SK-N-SH treated with all-trans-retinoic acid at 6 μM for 48 hours (cell line): ENCODE data around the gene NPB.

Experiments
- ARNTL ChIP-seq: fragments of 450-650 bp; formaldehyde crosslinking; IDR thresholded peaks from 2 replicates; pipeline ENCODE4 v1.5.0; 2020; ENCODE audit warnings: low read depth, mild to moderate bottlenecking, moderate library complexity, borderline replicate concordance
- BACH2 ChIP-seq: fragments of 250-450 bp; sonication (Bioruptor Pico); IDR thresholded peaks from 2 replicates; pipeline ENCODE4 v1.9.0; 2021; ENCODE audit warnings: mild to moderate bottlenecking, borderline replicate concordance
- ISL1 ChIP-seq: fragments of 250-450 bp; sonication (Bioruptor Pico); IDR thresholded peaks from 2 replicates; pipeline ENCODE4 v2.1.2; 2022; ENCODE audit warnings: mild to moderate bottlenecking, moderate library complexity
- RARB ChIP-seq: fragments of 250-450 bp; sonication (Bioruptor Pico); IDR thresholded peaks from 2 replicates; pipeline ENCODE4 v1.8.0; 2021; ENCODE audit warnings: mild to moderate bottlenecking, moderate library complexity
- TOX ChIP-seq: fragments of 250-450 bp; sonication (Bioruptor Pico); IDR thresholded peaks from 2 replicates; pipeline ENCODE4 v1.8.0; 2021; ENCODE audit warnings: mild to moderate bottlenecking, moderate library complexity, borderline replicate concordance
- ZC3H10 ChIP-seq: fragments of 250-450 bp; sonication (Bioruptor Pico); IDR thresholded peaks from 2 replicates; pipeline ENCODE4 v1.5.1; 2021; ENCODE audit warnings: mild to moderate bottlenecking, moderate library complexity
- ZFP3 ChIP-seq: fragments of 250-450 bp; sonication (Bioruptor Pico); IDR thresholded peaks from 2 replicates; pipeline ENCODE4 v1.5.0; 2020; ENCODE audit warnings: mild to moderate bottlenecking, moderate library complexity
- ZNF565 ChIP-seq: fragments of 450-650 bp; formaldehyde crosslinking; conservative IDR thresholded peaks from 2 replicates; pipeline ENCODE4 v1.5.0; 2020; ENCODE audit warnings: low read depth, mild to moderate bottlenecking, moderate library complexity
- TF ChIP-seq, protein P1 (sequence below): fragments of 250-450 bp; sonication (Bioruptor Pico); IDR thresholded peaks from 2 replicates; pipeline ENCODE4 v1.8.0; 2021; ENCODE audit warnings: low read depth, mild to moderate bottlenecking, moderate library complexity, borderline replicate concordance
- TF ChIP-seq, protein P2 (sequence below): fragments of 250-450 bp; sonication (Bioruptor Pico); IDR thresholded peaks from 2 replicates; pipeline ENCODE4 v1.8.0; 2020; ENCODE audit warnings: mild to moderate bottlenecking, moderate library complexity, borderline replicate concordance
- TF ChIP-seq, protein P3 (sequence below): fragments of 250-450 bp; sonication (Bioruptor Pico); IDR thresholded peaks from 2 replicates; pipeline ENCODE4 v1.5.1; 2020; ENCODE audit warnings: low read depth, mild to moderate bottlenecking, moderate library complexity

DNA sequence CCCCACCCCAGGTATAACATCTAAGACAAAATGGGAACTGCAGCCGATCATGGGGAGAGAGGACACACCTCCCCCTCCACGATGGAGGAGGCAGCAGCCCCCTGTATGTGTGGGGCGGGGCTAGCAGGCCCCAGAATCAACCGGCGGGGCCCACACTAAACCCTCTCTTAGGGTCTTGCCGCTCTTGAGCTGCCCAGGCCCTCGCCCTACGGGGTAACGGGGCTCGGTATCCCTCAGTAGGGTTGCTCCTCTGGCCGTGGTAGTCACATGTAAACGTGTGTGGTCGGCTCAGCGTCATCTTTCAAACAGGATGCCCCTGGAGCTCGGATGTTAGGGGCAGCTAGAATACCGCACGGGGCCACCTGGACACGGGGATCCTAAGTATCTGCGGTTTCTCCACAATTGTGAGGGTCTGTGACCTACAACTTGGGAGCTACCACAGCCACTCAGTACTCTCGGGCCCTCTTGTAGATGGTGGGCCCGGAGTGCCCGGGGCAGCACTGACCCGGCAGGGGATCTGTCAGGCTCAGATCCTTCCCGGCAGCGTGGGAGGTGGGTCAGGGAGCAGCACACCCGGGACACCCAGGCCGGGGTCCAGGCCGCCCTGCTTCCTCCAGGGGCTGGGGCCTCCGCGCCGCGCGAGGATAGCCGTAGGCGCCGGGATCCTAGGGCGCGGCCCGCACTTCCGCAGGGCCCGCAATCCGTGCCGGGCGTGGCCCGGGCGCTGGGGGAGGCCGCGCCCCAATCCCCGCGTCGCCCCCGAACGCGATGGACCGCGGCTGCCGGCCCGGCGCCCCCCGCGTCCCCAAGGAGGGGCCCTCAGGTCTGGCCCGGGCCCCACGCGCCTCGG, 31.7 kb upstream of the NPB start:
- no peak for TF ChIP-seq ARNTL (CRISPR knock-in tag)
- TF ChIP-seq ZNF565 (CRISPR knock-in tag): no peak
- TF ChIP-seq BACH2 (CRISPR knock-in tag): no peak
- TF ChIP-seq, protein P1, sequence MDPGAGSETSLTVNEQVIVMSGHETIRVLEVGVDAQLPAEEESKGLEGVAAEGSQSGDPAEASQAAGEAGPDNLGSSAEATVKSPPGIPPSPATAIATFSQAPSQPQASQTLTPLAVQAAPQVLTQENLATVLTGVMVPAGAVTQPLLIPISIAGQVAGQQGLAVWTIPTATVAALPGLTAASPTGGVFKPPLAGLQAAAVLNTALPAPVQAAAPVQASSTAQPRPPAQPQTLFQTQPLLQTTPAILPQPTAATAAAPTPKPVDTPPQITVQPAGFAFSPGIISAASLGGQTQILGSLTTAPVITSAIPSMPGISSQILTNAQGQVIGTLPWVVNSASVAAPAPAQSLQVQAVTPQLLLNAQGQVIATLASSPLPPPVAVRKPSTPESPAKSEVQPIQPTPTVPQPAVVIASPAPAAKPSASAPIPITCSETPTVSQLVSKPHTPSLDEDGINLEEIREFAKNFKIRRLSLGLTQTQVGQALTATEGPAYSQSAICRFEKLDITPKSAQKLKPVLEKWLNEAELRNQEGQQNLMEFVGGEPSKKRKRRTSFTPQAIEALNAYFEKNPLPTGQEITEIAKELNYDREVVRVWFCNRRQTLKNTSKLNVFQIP (CRISPR knock-in tag): no peak
- TF ChIP-seq, protein P2, sequence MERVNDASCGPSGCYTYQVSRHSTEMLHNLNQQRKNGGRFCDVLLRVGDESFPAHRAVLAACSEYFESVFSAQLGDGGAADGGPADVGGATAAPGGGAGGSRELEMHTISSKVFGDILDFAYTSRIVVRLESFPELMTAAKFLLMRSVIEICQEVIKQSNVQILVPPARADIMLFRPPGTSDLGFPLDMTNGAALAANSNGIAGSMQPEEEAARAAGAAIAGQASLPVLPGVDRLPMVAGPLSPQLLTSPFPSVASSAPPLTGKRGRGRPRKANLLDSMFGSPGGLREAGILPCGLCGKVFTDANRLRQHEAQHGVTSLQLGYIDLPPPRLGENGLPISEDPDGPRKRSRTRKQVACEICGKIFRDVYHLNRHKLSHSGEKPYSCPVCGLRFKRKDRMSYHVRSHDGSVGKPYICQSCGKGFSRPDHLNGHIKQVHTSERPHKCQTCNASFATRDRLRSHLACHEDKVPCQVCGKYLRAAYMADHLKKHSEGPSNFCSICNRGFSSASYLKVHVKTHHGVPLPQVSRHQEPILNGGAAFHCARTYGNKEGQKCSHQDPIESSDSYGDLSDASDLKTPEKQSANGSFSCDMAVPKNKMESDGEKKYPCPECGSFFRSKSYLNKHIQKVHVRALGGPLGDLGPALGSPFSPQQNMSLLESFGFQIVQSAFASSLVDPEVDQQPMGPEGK: 0 out of 2 replicates have a peak, but pooled peaks have one; percentile 21
- TF ChIP-seq ZC3H10 (CRISPR knock-in tag): no peak
- no peak for TF ChIP-seq RARB (CRISPR knock-in tag)
- TF ChIP-seq ZFP3 (CRISPR knock-in tag): no peak
- no peak for TF ChIP-seq TOX (CRISPR knock-in tag)
- TF ChIP-seq ISL1 (CRISPR knock-in tag): no peak
- TF ChIP-seq, protein P3, sequence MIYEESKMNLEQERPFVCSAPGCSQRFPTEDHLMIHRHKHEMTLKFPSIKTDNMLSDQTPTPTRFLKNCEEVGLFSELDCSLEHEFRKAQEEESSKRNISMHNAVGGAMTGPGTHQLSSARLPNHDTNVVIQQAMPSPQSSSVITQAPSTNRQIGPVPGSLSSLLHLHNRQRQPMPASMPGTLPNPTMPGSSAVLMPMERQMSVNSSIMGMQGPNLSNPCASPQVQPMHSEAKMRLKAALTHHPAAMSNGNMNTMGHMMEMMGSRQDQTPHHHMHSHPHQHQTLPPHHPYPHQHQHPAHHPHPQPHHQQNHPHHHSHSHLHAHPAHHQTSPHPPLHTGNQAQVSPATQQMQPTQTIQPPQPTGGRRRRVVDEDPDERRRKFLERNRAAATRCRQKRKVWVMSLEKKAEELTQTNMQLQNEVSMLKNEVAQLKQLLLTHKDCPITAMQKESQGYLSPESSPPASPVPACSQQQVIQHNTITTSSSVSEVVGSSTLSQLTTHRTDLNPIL (CRISPR knock-in tag): 0 out of 2 replicates have a peak, but pooled peaks have one; percentile 25
